H7 (cell line): ENCODE results near the gene ELFN1. TPM values are rescaled to one million over a fixed set of nuclear protein-coding genes. Genes with fewer than 3 reads are reported as not detected.

ENCODE experiments used
- DNase-seq: peaks from one replicate; pipeline ENCODE4 v3.0.0; 2012
- H3K27me3 ChIP-seq: 2 replicates; pipeline ENCODE4 v1.6.0; 2011; ENCODE audit warnings: mild to moderate bottlenecking, low read length; ENCODE audit not compliant: control insufficient read depth, insufficient read depth
- H3K36me3 ChIP-seq: replicated peaks from 2 replicates; pipeline ENCODE4 v1.5.1; 2011; ENCODE audit warnings: low read length; ENCODE audit not compliant: control insufficient read depth, insufficient read depth
- H3K4me3 ChIP-seq: 2 replicates; pipeline ENCODE4 v1.5.1; 2011; ENCODE audit warnings: low read depth, mild to moderate bottlenecking, control low read depth, low read length, moderate library complexity; ENCODE audit not compliant: insufficient read depth
- total RNA-seq: library from RNA; depleted of rRNA; stranded (reverse); fragments of >200 nt; shearing (Covaris generic); gene quantifications from 2 replicates; pipeline ENCODE4 v1.2.3, GENCODE V29; 2014

Gene ELFN1
- total RNA-seq, 1 experiment from 2014 or later = 16.0 TPM

- DNase-seq = peak; percentile 65
- Histone ChIP-seq H3K27me3 (no peaks in the 10 kb centered on the region), H3K4me3 (no peak overlapping the region)
Measured at GRCh38 chr7:1638215-1638661, 31.8 kb upstream of the ELFN1 start.

GRCh38 chr7:1639071-1639470, 31.0 kb upstream of the ELFN1 start:
- Histone ChIP-seq H3K36me3 (no peaks in the 10 kb centered on the region), H3K27me3 (no peaks in the 10 kb centered on the region), H3K4me3 (no peak overlapping the region)
- DNase-seq = peak; percentile 14

More at GRCh38 chr7:1638215-1638661, 31.8 kb upstream of the ELFN1 start:
- no peaks in the 10 kb centered on the region for H3K36me3 ChIP-seq

- H3K36me3 ChIP-seq = no peaks in the 10 kb centered on the region
- no peak overlapping the region for H3K4me3 ChIP-seq
- no peaks in the 10 kb centered on the region for H3K27me3 ChIP-seq
- DNase-seq = peak; percentile 49
Measured at GRCh38 chr7:1639532-1640175, 30.4 kb upstream of the ELFN1 start.

- H3K36me3 ChIP-seq = no peaks in the 10 kb centered on the region
- no peak overlapping the region for H3K4me3 ChIP-seq
Measured at GRCh38 chr7:1640376-1641172, 29.5 kb upstream of the ELFN1 start.

GRCh38 chr7:1641173-1641572, 28.9 kb upstream of the ELFN1 start:
- Histone ChIP-seq H3K36me3 (no peaks in the 10 kb centered on the region), H3K27me3 (no peaks in the 10 kb centered on the region), H3K4me3 (no peak overlapping the region)
- no peak for DNase-seq

More at GRCh38 chr7:1640376-1641172, 29.5 kb upstream of the ELFN1 start:
- no peaks in the 10 kb centered on the region for H3K27me3 ChIP-seq
- DNase-seq = peak; percentile 75

GRCh38 chr7:1641661-1642260, 28.3 kb upstream of the ELFN1 start:
- DNase-seq = peak; percentile 48
- H3K27me3 ChIP-seq = no peaks in the 10 kb centered on the region
- H3K36me3 ChIP-seq = no peaks in the 10 kb centered on the region
- H3K4me3 ChIP-seq = no peak overlapping the region

GRCh38 chr7:1642291-1642731, 27.8 kb upstream of the ELFN1 start:
- DNase-seq = peak; percentile 36
- Histone ChIP-seq H3K36me3 (no peaks in the 10 kb centered on the region), H3K27me3 (no peaks in the 10 kb centered on the region), H3K4me3 (no peak overlapping the region)

- DNase-seq = peak; percentile 9
- H3K4me3 ChIP-seq = no peak overlapping the region
- no peaks in the 10 kb centered on the region for H3K36me3 ChIP-seq
- no peaks in the 10 kb centered on the region for H3K27me3 ChIP-seq
Measured at GRCh38 chr7:1643270-1644092, 26.6 kb upstream of the ELFN1 start.

- Histone ChIP-seq H3K36me3 (no peaks in the 10 kb centered on the region), H3K27me3 (no peaks in the 10 kb centered on the region), H3K4me3 (no peak overlapping the region)
- DNase-seq = no peak
Measured at GRCh38 chr7:1644341-1645070, 25.6 kb upstream of the ELFN1 start.

GRCh38 chr7:1645071-1645409, 25.0 kb upstream of the ELFN1 start:
- no peak overlapping the region for H3K4me3 ChIP-seq
- no peaks in the 10 kb centered on the region for H3K27me3 ChIP-seq
- peak; percentile 45 for DNase-seq
- H3K36me3 ChIP-seq = no peaks in the 10 kb centered on the region

GRCh38 chr7:1645476-1645875, 24.6 kb upstream of the ELFN1 start:
- H3K27me3 ChIP-seq = no peaks in the 10 kb centered on the region
- H3K4me3 ChIP-seq = no peak overlapping the region
- H3K36me3 ChIP-seq = no peaks in the 10 kb centered on the region
- peak; percentile 37 for DNase-seq

- Histone ChIP-seq H3K27me3 (no peaks in the 10 kb centered on the region), H3K4me3 (no peak overlapping the region), H3K36me3 (no peaks in the 10 kb centered on the region)
- DNase-seq = no peak
Measured at GRCh38 chr7:1646391-1646790, 23.7 kb upstream of the ELFN1 start.

GRCh38 chr7:1646957-1647891, 22.9 kb upstream of the ELFN1 start:
- H3K27me3 ChIP-seq = no peaks in the 10 kb centered on the region
- no peak overlapping the region for H3K4me3 ChIP-seq
- peak; percentile 57 for DNase-seq
- no peaks in the 10 kb centered on the region for H3K36me3 ChIP-seq
